Stimulated activated naive CD8-positive, alpha-beta T cell treated with anti-CD3 and anti-CD28 coated beads, Interleukin-15, amount 100 ng/mL, for 72 hours (primary cell): ENCODE measurements around the gene SV2C.
"Not testable (repeated sequence)": the region's sequence is repeated elsewhere in the genome, so short reads cannot be mapped to it uniquely, and the experiment has no call there.

Experiments
- ATAC-seq: fragments of 150-1000 bp; cut with Tn5 transposase; 2 replicates; pipeline ENCODE4 v1.10.0; 2021; ENCODE audit warnings: mild to moderate bottlenecking, moderate library complexity
- DNase-seq, 2 donors: peaks; one replicate each; pipeline ENCODE4 v3.0.0; 2021 to 2022
- H3K27ac Mint-ChIP-seq, 2 donors: one replicate each; pipeline ENCODE4 v1.8.0; 2022; ENCODE audit warnings: mild to moderate bottlenecking in 2 of 2, mixed read lengths in 2 of 2, moderate library complexity in 2 of 2
- H3K27me3 Mint-ChIP-seq: one replicate; pipeline ENCODE4 v1.8.0; 2022; ENCODE audit warnings: mixed read lengths
- H3K4me1 Mint-ChIP-seq: one replicate; pipeline ENCODE4 v1.8.0; 2022; ENCODE audit warnings: mild to moderate bottlenecking, mixed read lengths
- H3K4me3 Mint-ChIP-seq, 2 donors: one replicate each; pipeline ENCODE4 v1.8.0; 2022; ENCODE audit warnings: mild to moderate bottlenecking in 2 of 2, mixed read lengths in 2 of 2, moderate library complexity in 1 of 2
- H3K9me3 Mint-ChIP-seq, 2 donors: one replicate each; pipeline ENCODE4 v1.8.0; 2022; ENCODE audit warnings: mixed read lengths in 2 of 2

SV2C gene

DNA sequence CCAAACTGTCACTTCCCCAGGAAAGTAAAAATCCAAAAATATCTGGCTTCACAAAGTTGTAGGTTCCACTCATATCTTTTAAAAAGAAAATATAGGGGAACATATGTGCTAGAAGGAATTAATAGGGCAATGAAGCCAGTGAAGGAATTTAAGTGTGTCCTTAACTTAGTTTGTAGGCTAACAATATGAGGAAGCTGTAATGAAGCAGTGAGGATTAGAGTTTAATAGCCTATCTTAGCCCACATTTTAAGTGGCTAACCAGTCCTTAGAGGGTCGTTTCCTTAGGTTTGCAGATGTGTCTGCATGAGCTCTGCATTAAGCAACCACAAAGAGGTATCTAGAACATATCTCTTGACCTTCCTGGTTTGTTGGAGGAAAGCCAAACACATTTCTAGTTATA, 218.7 kb downstream of the SV2C start:
- not testable (repeated sequence) for H3K27me3 Mint-ChIP-seq, H3K27ac Mint-ChIP-seq, ATAC-seq, H3K4me3 Mint-ChIP-seq, DNase-seq
- H3K4me1 Mint-ChIP-seq: peaks cover 30% of the 10 kb centered on the region
- H3K9me3 Mint-ChIP-seq: peaks cover 0 to 11% of the 10 kb centered on the region in 2 donors

DNA sequence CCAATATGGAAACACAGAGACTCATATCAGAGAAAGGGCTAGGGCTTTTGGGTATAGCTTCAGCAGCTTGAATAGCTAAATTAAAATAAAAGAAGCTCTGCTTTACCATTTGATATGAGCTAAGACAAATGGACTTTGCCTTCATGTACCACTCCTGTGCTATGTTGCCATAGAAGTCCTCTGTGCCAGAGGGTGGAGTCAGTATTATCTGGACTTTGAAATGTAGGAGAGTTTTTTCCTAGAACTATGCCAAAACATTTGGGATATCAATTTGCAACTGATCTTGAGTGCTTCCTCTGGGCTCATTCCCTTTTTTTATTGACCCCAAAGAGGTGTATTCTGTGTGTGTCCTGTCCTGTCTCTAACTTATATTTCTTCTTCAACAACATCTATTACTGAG, 219.5 kb downstream of the SV2C start:
- peaks cover 30% of the 10 kb centered on the region for H3K4me1 Mint-ChIP-seq
- H3K27ac Mint-ChIP-seq, H3K27me3 Mint-ChIP-seq, H3K4me3 Mint-ChIP-seq, DNase-seq, ATAC-seq: not testable (repeated sequence)
- H3K9me3 Mint-ChIP-seq: peaks cover 0 to 11% of the 10 kb centered on the region in 2 donors

DNA sequence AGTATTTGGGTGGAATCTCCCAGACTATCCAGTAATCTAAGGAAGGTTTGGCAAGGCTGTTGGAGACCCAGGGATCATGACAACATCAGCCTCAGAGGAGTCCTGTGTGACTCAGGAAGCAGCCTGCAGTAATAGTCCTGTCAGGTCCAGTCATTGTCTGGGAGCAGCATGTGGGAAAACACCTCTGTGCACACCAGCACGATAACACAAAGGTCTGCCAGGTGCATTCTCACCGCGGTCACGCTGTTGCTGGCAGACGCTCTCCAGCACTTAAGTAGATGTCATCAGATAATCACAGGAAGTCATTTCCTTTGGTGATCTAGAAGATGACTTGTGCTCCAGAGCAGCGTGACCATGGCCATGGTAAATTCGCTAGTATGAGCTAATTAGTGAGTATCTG, 220.7 kb downstream of the SV2C start:
- H3K4me3 Mint-ChIP-seq: no peak overlapping the region
- peaks cover 0 to 11% of the 10 kb centered on the region in 2 donors for H3K9me3 Mint-ChIP-seq
- peak overlapping the region in 1 of 2 donors; percentile 67 for H3K27ac Mint-ChIP-seq
- no peaks in the 10 kb centered on the region for H3K27me3 Mint-ChIP-seq
- peak; percentile 84 for ATAC-seq
- DNase-seq: peak in 1 of 2 donors; percentile 27
- peaks cover 30% of the 10 kb centered on the region for H3K4me1 Mint-ChIP-seq

DNA sequence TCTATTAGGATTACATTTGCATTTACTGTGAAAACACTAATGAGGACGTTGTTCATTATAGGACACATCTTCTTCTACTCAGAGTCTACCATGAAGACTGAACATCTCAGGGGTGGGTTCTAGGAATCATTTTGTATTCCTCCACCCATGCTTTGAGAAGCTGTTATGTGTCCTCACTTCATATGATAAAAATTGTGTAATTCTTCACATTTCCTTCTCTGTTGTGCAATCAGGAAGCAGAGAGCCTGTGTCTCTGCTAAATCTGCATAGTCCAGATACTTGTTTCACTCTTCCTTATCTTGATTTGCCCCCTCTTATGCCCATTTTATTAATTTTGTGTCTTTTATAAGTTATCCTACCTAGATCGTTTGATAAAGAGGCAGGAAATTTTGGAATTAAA, 222.1 kb downstream of the SV2C start:
- DNase-seq: no peak
- Mint-ChIP-seq H3K9me3 (peaks cover 0 to 11% of the 10 kb centered on the region in 2 donors), H3K4me3 (no peak overlapping the region)

DNA sequence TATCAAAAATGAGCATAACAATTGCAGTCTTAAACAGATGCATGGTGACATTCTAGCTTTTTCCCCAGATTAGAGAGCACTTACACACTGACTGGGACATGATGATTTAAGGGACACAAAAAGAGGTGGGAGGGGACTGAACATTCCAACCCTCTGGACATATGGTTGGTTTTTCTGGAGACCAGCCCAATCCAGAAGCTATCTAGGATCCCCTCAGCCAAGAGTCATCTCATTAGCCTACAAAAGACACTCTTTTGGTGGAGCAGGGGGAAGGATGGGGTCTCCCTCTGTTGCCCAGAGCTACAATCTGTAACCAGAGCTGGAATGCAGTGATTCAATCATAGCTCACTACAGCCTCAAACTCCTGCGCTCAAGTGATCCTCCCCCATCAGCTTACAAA, 222.6 kb downstream of the SV2C start:
- H3K4me1 Mint-ChIP-seq: peaks cover 23% of the 10 kb centered on the region
- H3K27ac Mint-ChIP-seq: no peak overlapping the region
- ATAC-seq (no peak), DNase-seq (no peak)
- H3K4me3 Mint-ChIP-seq: no peak overlapping the region
- no peaks in the 10 kb centered on the region for H3K27me3 Mint-ChIP-seq
- peaks cover 0 to 11% of the 10 kb centered on the region in 2 donors for H3K9me3 Mint-ChIP-seq

More for the DNA sequence above, 222.1 kb downstream of the SV2C start:
- Mint-ChIP-seq H3K27ac (no peak overlapping the region), H3K4me1 (peaks cover 23% of the 10 kb centered on the region), H3K27me3 (no peaks in the 10 kb centered on the region)
- ATAC-seq: no peak

DNA sequence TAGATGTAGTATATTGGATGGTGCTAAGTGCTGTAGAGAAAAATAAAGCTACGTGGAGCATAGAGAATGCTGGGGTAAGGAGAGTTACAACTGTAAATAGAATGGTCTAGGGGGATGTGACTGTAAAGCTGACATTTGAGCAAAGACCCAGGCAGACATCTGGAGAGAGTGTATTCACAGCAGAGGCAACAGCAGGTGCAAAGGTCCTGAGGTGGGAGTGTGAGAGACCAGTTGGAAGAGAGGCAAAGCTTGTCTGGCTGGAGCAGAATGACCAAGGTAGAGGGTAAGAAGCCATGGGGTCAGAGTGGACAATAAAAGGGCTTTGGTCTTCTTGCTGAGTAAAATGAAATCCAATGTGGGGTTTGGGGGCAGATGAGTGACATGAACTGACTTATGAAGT, 227.0 kb downstream of the SV2C start:
- ATAC-seq (no peak), DNase-seq (no peak)
- no peak overlapping the region for H3K4me3 Mint-ChIP-seq
- H3K27ac Mint-ChIP-seq: peak overlapping the region in 1 of 2 donors; percentile 9
- peaks cover 5% of the 10 kb centered on the region for H3K4me1 Mint-ChIP-seq
- H3K9me3 Mint-ChIP-seq: no peaks in the 10 kb centered on the region
- H3K27me3 Mint-ChIP-seq: no peaks in the 10 kb centered on the region

DNA sequence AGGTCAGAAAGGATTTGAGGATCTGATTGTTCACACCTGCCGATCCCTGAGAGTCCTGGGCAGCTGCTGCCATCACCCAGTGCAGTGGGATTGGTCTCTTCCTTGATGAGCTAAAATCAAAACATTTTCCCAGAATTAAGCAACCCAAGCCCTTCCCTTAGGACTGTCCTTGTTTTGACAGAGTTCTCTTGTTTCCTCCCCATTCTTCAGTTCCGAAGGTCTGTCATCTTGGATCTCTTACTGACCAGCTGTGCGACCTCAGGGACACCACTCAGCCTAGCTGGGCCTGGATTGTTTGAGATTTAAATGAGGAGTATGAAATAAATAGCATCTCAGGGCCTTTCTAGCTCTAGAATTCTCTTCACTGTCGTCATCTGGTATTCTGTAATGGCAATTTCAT, 229.6 kb downstream of the SV2C start:
- H3K27ac Mint-ChIP-seq: no peak overlapping the region
- H3K27me3 Mint-ChIP-seq: no peaks in the 10 kb centered on the region
- ATAC-seq (no peak), DNase-seq (no peak)
- no peaks in the 10 kb centered on the region for H3K9me3 Mint-ChIP-seq
- H3K4me1 Mint-ChIP-seq: no peaks in the 10 kb centered on the region
- no peak overlapping the region for H3K4me3 Mint-ChIP-seq

DNA sequence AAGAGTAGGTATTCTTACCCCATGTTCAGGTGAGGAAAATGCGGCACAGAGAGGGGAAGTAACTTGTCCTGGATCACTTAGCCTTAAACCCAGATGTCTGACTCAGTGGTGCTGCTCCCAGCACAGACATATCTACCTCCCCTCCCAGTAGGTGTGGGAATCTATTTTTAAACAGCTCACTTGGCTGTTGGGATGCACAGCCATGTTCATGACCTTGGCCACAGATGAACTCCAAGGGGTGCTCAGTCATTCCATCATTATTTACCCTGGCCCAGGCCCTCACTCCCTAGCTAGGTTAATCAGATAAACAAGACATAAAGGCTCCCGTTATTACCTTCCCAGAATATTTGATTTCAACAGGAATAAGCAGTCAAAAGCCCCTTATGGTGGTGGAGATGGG, 231.5 kb downstream of the SV2C start:
- Mint-ChIP-seq H3K9me3 (no peaks in the 10 kb centered on the region), H3K4me3 (no peak overlapping the region), H3K27ac (no peak overlapping the region), H3K27me3 (no peaks in the 10 kb centered on the region), H3K4me1 (no peaks in the 10 kb centered on the region)
- DNase-seq: no peak
- no peak for ATAC-seq

DNA sequence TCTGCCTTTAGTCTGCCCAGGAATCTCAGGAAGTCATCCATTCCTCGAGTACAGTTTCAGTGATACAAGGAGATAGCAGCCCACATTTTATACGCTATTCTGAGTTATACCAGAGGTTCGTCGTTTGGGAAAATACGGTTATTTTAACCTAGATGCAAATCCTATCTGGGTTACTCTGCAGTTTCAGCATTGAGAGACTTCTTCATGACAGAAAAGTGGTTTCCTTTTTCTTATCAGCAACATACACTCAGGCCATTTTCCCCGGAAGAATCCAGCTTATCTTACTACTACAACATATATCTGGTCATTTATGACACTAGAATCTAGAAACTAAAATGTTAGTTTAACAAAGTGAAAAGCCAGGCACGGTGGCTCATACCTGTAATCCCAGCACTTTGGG, 236.5 kb downstream of the SV2C start:
- no peak overlapping the region for H3K27ac Mint-ChIP-seq

DNA sequence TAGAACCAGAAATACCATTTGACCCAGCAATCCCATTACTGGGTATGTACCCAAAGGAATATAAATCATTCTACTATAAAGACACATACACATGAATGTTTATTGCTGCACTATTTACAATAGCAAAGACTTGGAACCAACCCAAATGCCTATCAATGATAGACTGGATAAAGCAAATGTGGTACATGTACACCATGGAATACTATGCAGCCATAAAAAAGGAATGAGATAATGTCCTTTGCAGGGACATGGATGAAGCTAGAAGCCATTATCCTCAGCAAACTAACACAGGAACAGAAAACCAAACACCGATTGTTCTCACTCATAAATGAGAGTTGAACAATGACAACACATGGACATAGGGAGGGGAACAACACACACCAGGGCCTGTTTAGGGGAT, 240.3 kb downstream of the SV2C start:
- Mint-ChIP-seq H3K4me1 (peaks cover 28% of the 10 kb centered on the region), H3K9me3 (peaks cover 4 to 11% of the 10 kb centered on the region in 2 donors)
- H3K4me3 Mint-ChIP-seq, ATAC-seq, H3K27me3 Mint-ChIP-seq, DNase-seq, H3K27ac Mint-ChIP-seq: not testable (repeated sequence)

More for the DNA sequence above, 236.5 kb downstream of the SV2C start:
- peaks cover 4 to 11% of the 10 kb centered on the region in 2 donors for H3K9me3 Mint-ChIP-seq
- H3K27me3 Mint-ChIP-seq: no peaks in the 10 kb centered on the region
- no peak overlapping the region for H3K4me3 Mint-ChIP-seq
- no peak for DNase-seq
- no peak for ATAC-seq
- H3K4me1 Mint-ChIP-seq: no peaks in the 10 kb centered on the region

DNA sequence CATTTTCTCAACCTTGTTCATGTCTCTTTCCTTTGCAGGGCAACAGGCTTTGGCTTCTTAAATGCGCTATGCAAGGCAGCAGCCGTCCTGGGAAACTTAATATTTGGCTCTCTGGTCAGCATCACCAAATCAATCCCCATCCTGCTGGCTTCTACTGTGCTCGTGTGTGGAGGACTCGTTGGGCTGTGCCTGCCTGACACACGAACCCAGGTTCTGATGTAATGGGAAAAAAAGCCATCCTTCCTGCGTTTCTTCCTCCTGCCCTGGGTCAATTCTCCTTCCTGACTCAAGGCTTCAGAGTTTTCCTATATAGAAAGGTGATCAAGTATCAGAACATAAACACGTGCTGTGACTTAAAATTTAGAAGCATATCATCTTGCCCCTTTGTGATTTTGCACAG, 242.1 kb downstream of the SV2C start:
- ATAC-seq: no peak
- peaks cover 4 to 11% of the 10 kb centered on the region in 2 donors for H3K9me3 Mint-ChIP-seq
- H3K4me1 Mint-ChIP-seq: peaks cover 28% of the 10 kb centered on the region
- no peak for DNase-seq
- peak overlapping the region in 1 of 2 donors; percentile 35 for H3K4me3 Mint-ChIP-seq
- H3K27ac Mint-ChIP-seq: peak overlapping the region in 1 of 2 donors; percentile 90
- H3K27me3 Mint-ChIP-seq: no peaks in the 10 kb centered on the region

DNA sequence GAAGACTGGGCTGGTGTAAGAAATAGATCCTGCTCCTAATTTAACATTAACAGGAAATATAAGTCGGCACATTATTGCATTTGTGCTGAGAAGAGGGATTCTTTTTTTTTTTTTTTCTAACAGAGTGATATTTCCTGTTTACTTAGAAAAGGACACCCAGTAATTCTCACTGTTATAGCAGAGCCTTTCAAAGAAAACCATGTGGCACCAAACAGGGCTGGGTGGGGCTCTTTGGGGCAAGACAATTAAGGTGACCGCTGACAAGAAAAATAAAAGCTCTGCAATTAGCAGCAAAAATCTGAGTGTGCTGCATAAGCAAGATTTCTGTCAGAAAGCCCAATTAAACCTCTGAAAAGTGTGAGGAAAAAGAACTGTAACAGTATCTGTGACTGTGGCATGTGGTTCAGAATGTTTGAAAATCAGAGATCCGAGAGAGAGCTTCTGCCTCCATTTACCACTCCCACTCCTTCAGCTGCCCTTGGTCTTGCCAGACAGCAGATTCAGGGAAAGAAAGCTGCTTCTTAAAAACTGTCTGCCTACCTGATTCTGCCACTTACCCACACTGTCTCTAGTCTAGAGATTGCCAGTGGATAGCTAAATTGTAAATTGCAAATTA, 242.8 kb downstream of the SV2C start:
- peaks cover 31% of the 10 kb centered on the region for H3K4me1 Mint-ChIP-seq
- ATAC-seq: peak; percentile 85
- peak in 1 of 2 donors; percentile 12 for DNase-seq

DNA sequence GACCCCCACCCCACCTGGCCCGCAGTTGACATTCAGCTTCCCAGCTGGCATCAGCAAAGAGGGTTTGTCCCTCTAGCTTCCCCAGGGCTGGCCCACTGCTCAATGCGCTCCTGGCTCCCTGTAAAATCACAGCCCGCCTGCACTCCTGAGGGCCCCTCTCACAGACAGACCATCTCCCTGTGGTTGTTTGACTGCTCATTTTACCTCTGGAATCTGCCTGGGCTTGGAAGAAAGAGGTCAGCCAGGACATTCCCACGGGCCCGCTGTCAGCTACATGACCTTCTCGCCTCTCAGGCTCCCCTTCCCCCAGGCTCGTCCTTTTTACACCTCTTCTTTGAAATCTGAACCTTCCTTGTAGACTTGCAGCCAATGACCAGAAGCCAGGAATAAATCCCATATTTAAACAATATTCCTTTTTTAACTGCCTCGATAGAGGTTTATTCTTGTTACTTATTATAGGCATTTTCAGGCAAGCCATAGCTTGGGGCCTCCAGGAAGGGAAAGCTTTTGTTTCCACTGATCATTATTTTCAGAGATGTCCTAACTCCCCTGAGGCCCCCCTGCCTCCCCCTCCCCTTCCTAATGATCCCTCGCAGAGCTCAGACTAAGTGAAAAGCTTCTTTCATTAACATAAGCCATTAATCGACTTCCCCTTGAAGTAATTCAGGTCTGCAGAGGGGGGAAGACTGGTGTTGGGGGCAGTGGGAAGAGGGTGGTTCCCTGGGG, 243.6 kb downstream of the SV2C start:
- peak overlapping the region in 1 of 2 donors; percentile 44 for H3K4me3 Mint-ChIP-seq
- peaks cover 38% of the 10 kb centered on the region for H3K4me1 Mint-ChIP-seq
- ATAC-seq (no peak), DNase-seq (no peak)
- peak overlapping the region; percentile 91 to 92 for H3K27ac Mint-ChIP-seq
- H3K9me3 Mint-ChIP-seq: peaks cover 4 to 11% of the 10 kb centered on the region in 2 donors
- H3K27me3 Mint-ChIP-seq: no peaks in the 10 kb centered on the region

More for the DNA sequence above, 242.8 kb downstream of the SV2C start:
- Mint-ChIP-seq H3K4me3 (peak overlapping the region; percentile 35 to 44), H3K27ac (peak overlapping the region; percentile 90 to 92), H3K27me3 (no peaks in the 10 kb centered on the region), H3K9me3 (peaks cover 4 to 11% of the 10 kb centered on the region in 2 donors)

DNA sequence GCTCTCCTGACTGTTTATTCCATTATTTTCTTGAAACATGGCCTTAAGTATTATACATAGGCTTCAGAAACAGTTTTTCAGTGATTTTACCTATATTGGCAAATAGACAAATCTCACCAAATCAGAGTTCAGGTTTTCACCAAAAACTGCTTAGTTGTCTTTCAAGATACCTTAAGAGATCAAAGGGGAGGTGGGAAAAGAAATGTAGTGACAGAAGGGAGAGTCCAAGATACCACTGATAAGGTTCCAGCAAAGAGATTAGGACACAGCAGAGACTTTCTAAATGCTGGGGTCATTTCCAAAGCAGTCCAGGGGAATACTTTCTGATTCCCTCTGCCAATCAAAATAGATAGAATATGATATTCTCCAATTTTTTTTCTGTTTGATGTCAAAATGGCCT, 246.2 kb downstream of the SV2C start:
- Mint-ChIP-seq H3K4me1 (peaks cover 47% of the 10 kb centered on the region), H3K27ac (no peak overlapping the region)

DNA sequence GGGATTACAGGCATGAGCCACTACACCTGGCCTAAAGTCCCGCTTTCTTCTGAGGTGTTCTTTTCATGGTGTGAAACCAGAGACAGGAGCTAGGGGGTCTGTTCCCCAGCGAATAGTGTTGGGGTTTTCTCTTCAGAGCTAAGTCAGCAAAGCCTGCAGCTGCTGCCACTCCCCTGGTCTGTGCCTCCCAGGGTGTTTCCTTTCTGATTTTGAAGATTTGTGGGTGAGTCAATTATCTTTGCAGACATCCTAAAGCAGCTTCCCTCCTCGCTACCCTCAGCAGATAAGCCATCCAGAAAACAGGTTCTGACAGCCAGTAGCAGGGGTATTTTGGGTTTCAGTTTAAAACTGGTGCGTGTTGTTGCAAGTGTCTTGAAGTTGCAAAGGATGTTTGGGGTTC, 247.9 kb downstream of the SV2C start:
- DNase-seq: no peak
- H3K4me3 Mint-ChIP-seq: peak overlapping the region in 1 of 2 donors; percentile 3
- H3K9me3 Mint-ChIP-seq: no peaks in the 10 kb centered on the region
- H3K27ac Mint-ChIP-seq: no peak overlapping the region
- peaks cover 35% of the 10 kb centered on the region for H3K4me1 Mint-ChIP-seq
- ATAC-seq: peak; percentile 63
- no peaks in the 10 kb centered on the region for H3K27me3 Mint-ChIP-seq

More for the DNA sequence above, 246.2 kb downstream of the SV2C start:
- Mint-ChIP-seq H3K9me3 (no peaks in the 10 kb centered on the region), H3K4me3 (no peak overlapping the region), H3K27me3 (no peaks in the 10 kb centered on the region)
- DNase-seq (no peak), ATAC-seq (no peak)

DNA sequence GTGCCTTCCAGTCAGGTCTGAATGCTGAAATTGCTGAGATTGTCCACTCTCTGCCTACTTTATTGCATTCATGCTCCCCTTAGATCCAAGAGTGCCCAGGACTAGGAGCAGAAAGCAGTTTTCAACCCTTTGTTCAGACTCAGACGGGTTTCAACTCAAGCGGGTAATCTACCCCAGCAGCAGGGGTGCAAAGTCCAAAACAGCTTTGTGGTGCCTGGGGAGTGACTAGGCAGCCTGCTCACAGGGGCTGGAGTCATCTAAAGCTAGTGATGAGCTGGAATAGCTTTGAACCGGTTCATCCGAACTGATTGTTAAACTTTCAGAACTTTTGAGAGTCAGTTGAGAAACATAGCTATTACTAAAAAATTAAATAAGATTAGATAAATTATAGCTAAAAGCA, 248.9 kb downstream of the SV2C start:
- peaks cover 25% of the 10 kb centered on the region for H3K4me1 Mint-ChIP-seq
- H3K27me3 Mint-ChIP-seq: no peaks in the 10 kb centered on the region
- H3K27ac Mint-ChIP-seq: no peak overlapping the region
- H3K4me3 Mint-ChIP-seq: no peak overlapping the region
- ATAC-seq (no peak), DNase-seq (no peak)
- H3K9me3 Mint-ChIP-seq: no peaks in the 10 kb centered on the region
